OCI-LY1 (cell line): Measurements from ENCODE around the gene MEIG1.
A peak's percentile ranks its signal among the peaks of the same experiment; 100 is the strongest.

Experiments used
- H2AFZ ChIP-seq: fragments of 200-600 bp; sonication (generic), shearing (Covaris generic); 2 replicates; pipeline ENCODE4 v1.6.0; 2014; ENCODE audit warnings: antibody characterized with exemption, mild to moderate bottlenecking, low read length
- H3F3A ChIP-seq: fragments of 200-600 bp; sonication (generic), shearing (Covaris generic); 2 replicates; pipeline ENCODE4 v1.6.0; 2014; ENCODE audit warnings: mild to moderate bottlenecking, antibody characterized with exemption, low read length, moderate library complexity; ENCODE audit not compliant: insufficient read depth
- H3K27ac ChIP-seq: fragments of 200-600 bp; sonication (generic); 2 replicates; pipeline ENCODE4 v1.5.1; 2014; ENCODE audit warnings: low read length, mixed run types, mild to moderate bottlenecking, low read depth; ENCODE audit not compliant: poor library complexity, severe bottlenecking
- H3K27me3 ChIP-seq: fragments of 200-600 bp; sonication (generic); 2 replicates; pipeline ENCODE4 v1.6.0; 2014; ENCODE audit warnings: antibody characterized with exemption, mild to moderate bottlenecking, low read length, moderate library complexity; ENCODE audit not compliant: insufficient read depth
- H3K36me3 ChIP-seq: fragments of 200-600 bp; sonication (generic); 2 replicates; pipeline ENCODE4 v1.6.1; 2014; ENCODE audit warnings: mild to moderate bottlenecking, antibody characterized with exemption, low read length, moderate library complexity, mixed read lengths; ENCODE audit not compliant: insufficient read depth
- H3K4me1 ChIP-seq: fragments of 200-600 bp; sonication (generic); 2 replicates; pipeline ENCODE4 v1.5.1; 2014; ENCODE audit warnings: mild to moderate bottlenecking, low read length, moderate library complexity; ENCODE audit not compliant: insufficient read depth, severe bottlenecking
- H3K4me2 ChIP-seq: fragments of 200-600 bp; sonication (generic), shearing (Covaris generic); 2 replicates; pipeline ENCODE4 v1.6.1; 2014; ENCODE audit warnings: low read length
- H3K4me3 ChIP-seq: fragments of 200-600 bp; sonication (generic); 2 replicates; pipeline ENCODE4 v1.5.1; 2014; ENCODE audit warnings: low read length, low read depth, mild to moderate bottlenecking, mixed read lengths; ENCODE audit not compliant: poor library complexity, severe bottlenecking
- H3K79me2 ChIP-seq: fragments of 200-600 bp; shearing (Covaris generic); 2 replicates; pipeline ENCODE4 v1.6.1; 2016; ENCODE audit warnings: mixed run types, low read length, mixed read lengths; ENCODE audit not compliant: insufficient read depth
- H3K9ac ChIP-seq: fragments of 200-600 bp; sonication (generic), shearing (Covaris generic); 2 replicates; pipeline ENCODE4 v1.6.1; 2014; ENCODE audit warnings: mild to moderate bottlenecking, low read length, mixed read lengths
- H3K9me2 ChIP-seq: fragments of 200-600 bp; sonication (generic), shearing (Covaris generic); 2 replicates; pipeline ENCODE4 v1.6.1; 2014; ENCODE audit warnings: low read depth, mild to moderate bottlenecking, low read length, mixed read lengths
- H3K9me3 ChIP-seq: fragments of 200-600 bp; shearing (Covaris generic); 2 replicates; pipeline ENCODE4 v1.6.1; 2014; ENCODE audit warnings: low read length, mixed read lengths
- H4K20me1 ChIP-seq: fragments of 200-600 bp; sonication (generic), shearing (Covaris generic); 2 replicates; pipeline ENCODE4 v1.6.0; 2016; ENCODE audit warnings: mild to moderate bottlenecking, low read length; ENCODE audit not compliant: insufficient read depth
- CTCF ChIP-seq: fragments of 200-600 bp; sonication (generic), shearing (Covaris generic); IDR thresholded peaks from 2 replicates; pipeline ENCODE4 v1.5.1; 2017; ENCODE audit warnings: mild to moderate bottlenecking, antibody characterized with exemption, low read length, moderate library complexity, mixed read lengths
- EZH2 ChIP-seq: fragments of 200-600 bp; sonication (generic), shearing (Covaris generic); IDR thresholded peaks from 2 replicates; pipeline ENCODE4 v1.8.0; 2017; ENCODE audit warnings: borderline replicate concordance, mixed run types, mild to moderate bottlenecking, antibody characterized with exemption, low read length, moderate library complexity, mixed read lengths

Gene MEIG1

DNA sequence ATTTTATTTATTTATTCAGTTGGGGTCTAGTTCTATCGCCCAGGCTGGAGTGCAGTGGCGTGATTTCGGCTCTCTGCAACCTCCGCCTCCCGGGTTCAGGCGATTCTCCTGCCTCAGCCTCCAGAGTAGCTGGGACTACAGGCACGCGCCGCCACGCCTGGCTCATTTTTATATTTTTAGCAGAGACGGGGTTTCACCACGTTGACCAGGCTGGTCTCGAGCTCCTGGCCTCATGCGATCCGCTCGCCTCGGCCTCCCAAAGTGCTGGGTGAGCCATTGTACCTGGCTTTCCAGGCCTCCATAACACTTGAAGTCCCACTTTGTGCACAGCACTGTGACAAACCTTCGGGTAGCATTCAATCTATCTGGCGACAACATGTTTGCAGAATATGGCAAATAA is 4.3 kb upstream of the MEIG1 start:
- Histone ChIP-seq H3K4me1 (peaks cover 39% of the 10 kb centered on the region), H3F3A (no peaks in the 10 kb centered on the region), H3K9ac (peak overlapping the region; percentile 76; the same call in 1 of the 2 replicates), H2AFZ (no peak overlapping the region), H4K20me1 (no peaks in the 10 kb centered on the region), H3K27me3 (no peaks in the 10 kb centered on the region), H3K4me3 (peak overlapping the region; percentile 68), H3K9me3 (no peaks in the 10 kb centered on the region), H3K9me2 (no peaks in the 10 kb centered on the region), H3K27ac (peak overlapping the region; percentile 82), H3K36me3 (peaks cover 8% of the 10 kb centered on the region), H3K4me2 (peak overlapping the region; percentile 86), H3K79me2 (peaks cover 32% of the 10 kb centered on the region)
- TF ChIP-seq CTCF (no peak), EZH2 (no peak)

- H3F3A ChIP-seq = 0 out of 2 replicates have a peak, but pooled peaks cover 5% of the 10 kb centered on the region
- no peaks in the 10 kb centered on the region for H3K27me3 ChIP-seq
- peaks cover 18% of the 10 kb centered on the region for H3K4me1 ChIP-seq
- H3K4me2 ChIP-seq = peak overlapping the region; percentile 85
- no peaks in the 10 kb centered on the region for H3K36me3 ChIP-seq
- H3K27ac ChIP-seq = peak overlapping the region; percentile 91
- H3K4me3 ChIP-seq = peak overlapping the region; percentile 82
- TF ChIP-seq EZH2 (no peak), CTCF (no peak)
- H3K9ac ChIP-seq = peak overlapping the region; percentile 94
- H4K20me1 ChIP-seq = no peaks in the 10 kb centered on the region
- peak overlapping the region; percentile 90; the same call in 1 of the 2 replicates for H2AFZ ChIP-seq
- H3K79me2 ChIP-seq = no peaks in the 10 kb centered on the region
- H3K9me3 ChIP-seq = no peaks in the 10 kb centered on the region
- no peaks in the 10 kb centered on the region for H3K9me2 ChIP-seq
These were observed 342 bp upstream of the MEIG1 start for GRCh38 chr10:14958872-14959220.

DNA sequence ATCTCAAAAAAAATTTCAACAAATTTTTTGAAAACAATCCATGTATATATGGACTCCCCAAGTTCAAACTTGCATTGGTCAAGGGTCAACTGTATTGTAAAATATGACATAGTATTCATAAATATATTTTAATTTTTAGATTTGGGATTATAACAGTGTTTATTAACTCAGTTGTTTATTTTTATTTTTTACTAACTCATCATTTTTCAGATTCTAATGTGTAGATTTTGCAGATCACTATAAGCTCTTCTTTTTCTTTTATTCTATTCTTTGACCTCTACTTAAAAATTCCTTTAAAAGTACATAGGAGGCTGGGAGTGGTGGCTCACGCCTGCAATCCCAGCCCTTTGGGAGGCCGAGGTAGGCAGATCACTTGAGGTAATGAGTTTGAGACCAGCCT is 8.7 kb downstream of the MEIG1 start:
- no peak overlapping the region for H3K4me3 ChIP-seq
- no peak overlapping the region for H3K4me2 ChIP-seq

More for the DNA sequence above, 8.7 kb downstream of the MEIG1 start:
- Histone ChIP-seq H3F3A (no peaks in the 10 kb centered on the region), H3K36me3 (no peaks in the 10 kb centered on the region), H3K79me2 (no peaks in the 10 kb centered on the region), H3K9me2 (no peaks in the 10 kb centered on the region), H2AFZ (no peak overlapping the region), H3K27me3 (no peaks in the 10 kb centered on the region), H4K20me1 (no peaks in the 10 kb centered on the region), H3K9me3 (no peaks in the 10 kb centered on the region), H3K9ac (no peak overlapping the region), H3K27ac (no peak overlapping the region), H3K4me1 (no peaks in the 10 kb centered on the region)
- TF ChIP-seq EZH2 (no peak), CTCF (no peak)
